Kidney epithelial cell (primary cell): ENCODE measurements around the gene PTPRD. TPM values are rescaled to one million over a fixed set of nuclear protein-coding genes. Genes with fewer than 3 reads are reported as not detected.

ENCODE experiments used
- DNase-seq: peaks from one replicate; pipeline ENCODE4 v3.0.0-alpha.2; 2010; ENCODE audit warnings: low read depth
- H3K27me3 ChIP-seq: 2 replicates; pipeline ENCODE4 v1.6.0; 2011; ENCODE audit warnings: low read length; ENCODE audit not compliant: control insufficient read depth, insufficient read depth
- H3K36me3 ChIP-seq: 2 replicates; pipeline ENCODE4 v1.5.1; 2011; ENCODE audit warnings: low read length; ENCODE audit not compliant: control insufficient read depth, insufficient read depth
- H3K4me3 ChIP-seq: 2 replicates; pipeline ENCODE4 v1.5.1; 2011; ENCODE audit warnings: low read depth, mild to moderate bottlenecking, control low read depth, low read length
- total RNA-seq: library from RNA; depleted of rRNA; stranded (reverse); fragments of >200 nt; gene quantifications from 2 replicates; pipeline ENCODE4 v1.2.3, GENCODE V29; 2015
- TF ChIP-seq, protein P1 (sequence below): IDR thresholded peaks from 2 replicates; pipeline ENCODE4 v1.5.1; 2011; ENCODE audit warnings: mild to moderate bottlenecking, moderate library complexity, low read length, control low read depth, inconsistent platforms; ENCODE audit not compliant: insufficient read depth, poor library complexity, severe bottlenecking

The PTPRD gene
- total RNA-seq, 1 donor from 2014 or later, result 18.8 TPM

GRCh38 chr9:9996259-9996658, 616.5 kb downstream of the PTPRD start:
- Histone ChIP-seq H3K27me3 (no peaks in the 10 kb centered on the region), H3K36me3 (no peaks in the 10 kb centered on the region), H3K4me3 (no peak overlapping the region)
- no peak for DNase-seq
- TF ChIP-seq, protein P1, sequence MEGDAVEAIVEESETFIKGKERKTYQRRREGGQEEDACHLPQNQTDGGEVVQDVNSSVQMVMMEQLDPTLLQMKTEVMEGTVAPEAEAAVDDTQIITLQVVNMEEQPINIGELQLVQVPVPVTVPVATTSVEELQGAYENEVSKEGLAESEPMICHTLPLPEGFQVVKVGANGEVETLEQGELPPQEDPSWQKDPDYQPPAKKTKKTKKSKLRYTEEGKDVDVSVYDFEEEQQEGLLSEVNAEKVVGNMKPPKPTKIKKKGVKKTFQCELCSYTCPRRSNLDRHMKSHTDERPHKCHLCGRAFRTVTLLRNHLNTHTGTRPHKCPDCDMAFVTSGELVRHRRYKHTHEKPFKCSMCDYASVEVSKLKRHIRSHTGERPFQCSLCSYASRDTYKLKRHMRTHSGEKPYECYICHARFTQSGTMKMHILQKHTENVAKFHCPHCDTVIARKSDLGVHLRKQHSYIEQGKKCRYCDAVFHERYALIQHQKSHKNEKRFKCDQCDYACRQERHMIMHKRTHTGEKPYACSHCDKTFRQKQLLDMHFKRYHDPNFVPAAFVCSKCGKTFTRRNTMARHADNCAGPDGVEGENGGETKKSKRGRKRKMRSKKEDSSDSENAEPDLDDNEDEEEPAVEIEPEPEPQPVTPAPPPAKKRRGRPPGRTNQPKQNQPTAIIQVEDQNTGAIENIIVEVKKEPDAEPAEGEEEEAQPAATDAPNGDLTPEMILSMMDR, result no peak

DNA sequence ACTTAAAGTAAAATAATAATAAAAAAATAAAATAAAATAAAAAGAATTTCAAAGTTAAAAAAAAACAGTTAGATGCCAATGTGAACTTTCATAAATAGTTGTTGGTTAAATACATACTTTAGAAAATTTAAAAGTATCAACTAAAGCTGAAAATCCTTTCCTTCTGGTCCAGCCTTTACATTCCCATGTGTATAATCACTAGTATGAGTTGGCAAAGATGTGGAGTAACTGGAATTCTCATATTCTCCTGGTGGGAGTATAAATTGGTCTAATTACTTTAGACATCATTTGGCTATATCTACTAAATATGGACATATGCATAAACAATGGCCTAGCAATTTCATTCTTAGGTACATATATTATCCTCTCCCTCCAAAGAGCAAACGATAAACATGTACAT, 619.9 kb downstream of the PTPRD start:
- TF ChIP-seq, protein P1, result no peak

GRCh38 chr9:9973062-9973461, 639.7 kb downstream of the PTPRD start:
- TF ChIP-seq, protein P1, result no peak
- peak; percentile 39 for DNase-seq
- Histone ChIP-seq H3K36me3 (no peaks in the 10 kb centered on the region), H3K27me3 (no peaks in the 10 kb centered on the region), H3K4me3 (no peak overlapping the region)

More for the DNA sequence above, 619.9 kb downstream of the PTPRD start:
- Histone ChIP-seq H3K36me3 (no peaks in the 10 kb centered on the region), H3K27me3 (no peaks in the 10 kb centered on the region), H3K4me3 (no peak overlapping the region)
- DNase-seq, result no peak

DNA sequence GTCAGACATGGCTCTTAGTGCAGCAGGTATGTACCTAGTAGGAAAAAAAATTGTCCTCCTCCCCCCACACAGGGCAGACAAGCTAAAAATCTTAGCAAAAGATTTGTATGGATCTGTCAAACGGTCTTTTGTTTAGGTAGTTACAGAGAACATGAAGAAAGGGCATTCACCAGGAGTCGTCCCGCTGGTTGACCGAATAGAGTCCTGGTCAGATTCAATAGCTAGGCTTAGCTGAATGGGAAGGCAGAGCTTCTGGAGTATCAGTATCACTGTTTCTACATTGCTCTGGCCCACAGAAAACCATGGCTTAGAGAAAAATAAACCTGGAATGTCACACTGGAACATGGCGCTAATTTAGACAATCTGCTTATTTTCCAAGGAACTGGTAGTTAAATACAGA, 642.3 kb downstream of the PTPRD start:
- TF ChIP-seq, protein P1, result no peak
- no peak for DNase-seq
- Histone ChIP-seq H3K27me3 (no peaks in the 10 kb centered on the region), H3K4me3 (no peak overlapping the region), H3K36me3 (no peaks in the 10 kb centered on the region)

- Histone ChIP-seq H3K27me3 (no peaks in the 10 kb centered on the region), H3K4me3 (no peak overlapping the region), H3K36me3 (no peaks in the 10 kb centered on the region)
- TF ChIP-seq, protein P1, result no peak
- no peak for DNase-seq
Measured at GRCh38 chr9:9963841-9964240, 649.0 kb downstream of the PTPRD start.

- H3K36me3 ChIP-seq, result no peaks in the 10 kb centered on the region
- no peak overlapping the region for H3K4me3 ChIP-seq
- DNase-seq, result no peak
- no peaks in the 10 kb centered on the region for H3K27me3 ChIP-seq
- TF ChIP-seq, protein P1, result no peak
Measured at GRCh38 chr9:9961934-9962333, 650.9 kb downstream of the PTPRD start.
